ENCODE data around the gene BACH2.
A peak's percentile ranks its signal among the peaks of the same experiment; 100 is the strongest.

The BACH2 gene

DNA sequence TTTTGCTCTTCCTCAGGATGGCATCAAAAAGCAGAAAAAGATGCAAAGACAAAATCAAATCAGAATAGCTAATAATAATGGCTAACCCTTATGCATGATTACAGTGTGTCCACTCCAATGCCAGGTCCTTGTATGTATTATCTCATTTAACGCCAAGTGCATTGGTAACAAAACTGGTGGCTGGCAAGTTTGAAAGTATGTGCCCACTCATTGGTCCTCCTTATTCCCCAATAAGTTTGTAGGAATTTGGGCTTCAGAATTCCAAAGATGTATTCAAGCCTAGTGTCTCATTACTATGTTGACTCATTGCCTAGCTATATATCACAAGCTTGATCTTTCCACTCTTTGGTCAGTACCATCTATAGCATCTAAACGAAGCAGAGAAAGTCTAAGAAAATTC lies 205.8 kb downstream of the BACH2 start:
- FAIRE-seq, result no peak
- TF ChIP-seq POLR2A (IDR thresholded peaks at IDR 0.05; ENCODE audit: low read depth, low read length) (no peak), POLR2AphosphoS5 (IDR thresholded peaks at IDR 0.05; ENCODE audit: low read depth, low read length) (no peak), TAF1 (IDR thresholded peaks at IDR 0.05; ENCODE audit: borderline replicate concordance, low read depth, low read length) (no peak)
- DNase-seq (ENCODE audit: insufficient read length), result no peak

- no peak for TF ChIP-seq POLR2A (IDR thresholded peaks at IDR 0.05; ENCODE audit: low read depth, low read length)
- no peak for TF ChIP-seq POLR2AphosphoS5 (IDR thresholded peaks at IDR 0.05; ENCODE audit: low read depth, low read length)
- no peak for TF ChIP-seq TAF1 (IDR thresholded peaks at IDR 0.05; ENCODE audit: borderline replicate concordance, low read depth, low read length)
- DNase-seq (ENCODE audit: insufficient read length) (no peak), FAIRE-seq (no peak)
Measured at GRCh38 chr6:90088009-90088408, 208.6 kb downstream of the BACH2 start.

DNA sequence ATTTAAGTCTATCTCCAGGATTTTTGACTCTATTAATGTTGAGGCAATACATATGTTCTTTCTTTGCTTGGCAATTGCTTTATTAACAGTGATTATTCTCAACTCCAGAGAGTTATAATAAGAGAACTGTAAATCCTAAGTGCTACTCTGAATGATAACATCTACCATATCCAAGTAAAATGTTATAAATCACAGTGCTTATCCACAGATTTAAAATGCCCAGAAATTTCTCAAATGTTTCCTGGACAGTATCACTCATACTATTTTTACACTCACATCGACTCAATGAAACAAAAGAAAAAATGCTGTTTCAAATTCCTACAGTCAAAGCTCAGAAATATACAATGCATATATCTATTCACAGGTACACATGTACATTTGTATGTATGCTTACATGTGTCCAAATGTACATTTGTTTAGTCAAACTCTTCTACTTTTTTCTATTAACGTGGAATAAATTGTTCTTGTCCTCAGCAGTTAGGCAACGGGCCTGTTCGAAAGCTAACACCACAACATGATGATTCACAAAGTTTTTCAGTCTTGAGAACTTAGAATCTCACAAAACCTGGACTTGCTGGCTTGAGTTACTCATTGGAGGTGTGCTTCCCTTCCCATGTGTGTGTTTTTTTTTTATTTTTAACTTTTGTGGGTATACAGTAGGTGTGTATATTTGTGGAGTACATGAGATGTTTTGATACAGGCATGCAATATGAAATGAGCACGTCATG lies 209.4 kb downstream of the BACH2 start:
- TF ChIP-seq POLR2A (IDR thresholded peaks at IDR 0.05; ENCODE audit: low read depth, low read length), result no peak
- TF ChIP-seq POLR2AphosphoS5 (IDR thresholded peaks at IDR 0.05; ENCODE audit: low read depth, low read length), result no peak
- no peak for TF ChIP-seq TAF1 (IDR thresholded peaks at IDR 0.05; ENCODE audit: borderline replicate concordance, low read depth, low read length)
- DNase-seq (ENCODE audit: insufficient read length) (no peak), FAIRE-seq (peak; percentile 46)

DNA sequence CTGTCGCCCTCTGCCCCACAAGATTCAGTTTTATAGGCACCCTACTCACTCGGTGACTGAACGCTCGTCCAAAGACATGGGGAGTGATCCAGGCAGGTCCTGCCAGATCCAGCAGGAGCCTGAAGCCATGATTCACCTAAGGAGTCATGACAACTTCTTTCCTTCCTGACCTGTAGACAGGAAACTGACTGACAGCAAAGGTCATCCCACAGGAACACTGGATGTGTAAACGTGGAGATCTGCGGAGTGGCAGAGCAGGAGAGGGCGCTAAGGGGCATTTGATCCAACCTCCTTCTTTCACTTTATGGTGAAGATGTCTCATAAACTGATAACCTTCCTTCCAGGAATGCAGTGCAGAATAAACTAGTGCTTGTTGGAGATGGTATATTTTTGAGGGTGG lies 210.1 kb downstream of the BACH2 start:
- TF ChIP-seq POLR2AphosphoS5 (IDR thresholded peaks at IDR 0.05; ENCODE audit: low read depth, low read length), result no peak
- no peak for TF ChIP-seq POLR2A (IDR thresholded peaks at IDR 0.05; ENCODE audit: low read depth, low read length)
- TF ChIP-seq TAF1 (IDR thresholded peaks at IDR 0.05; ENCODE audit: borderline replicate concordance, low read depth, low read length), result no peak
- FAIRE-seq (no peak), DNase-seq (ENCODE audit: insufficient read length) (no peak)

GRCh38 chr6:90083891-90084290 lies 212.8 kb downstream of the BACH2 start:
- no peak for DNase-seq (ENCODE audit: insufficient read length)
- FAIRE-seq, result no peak
- no peak for TF ChIP-seq POLR2AphosphoS5 (IDR thresholded peaks at IDR 0.05; ENCODE audit: low read depth, low read length)

DNA sequence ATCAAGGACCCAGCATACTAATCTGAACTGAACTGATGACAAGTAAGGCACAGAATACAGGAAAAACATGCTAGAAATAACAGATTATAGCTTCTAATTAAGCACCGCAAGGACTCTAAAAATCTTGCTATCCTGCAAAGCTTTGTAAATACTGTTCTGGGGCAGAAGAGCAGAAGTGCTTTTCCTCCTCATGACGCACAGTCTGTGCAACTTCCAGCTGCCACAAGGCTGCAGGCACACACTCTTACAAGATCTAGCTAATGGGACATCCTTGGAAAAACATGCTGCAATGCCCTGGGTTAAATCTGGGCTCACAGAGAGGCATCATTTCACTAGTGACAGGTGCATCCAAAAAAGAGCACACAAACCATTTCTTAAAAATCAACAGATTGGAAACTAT lies 213.8 kb downstream of the BACH2 start:
- FAIRE-seq (no peak), DNase-seq (ENCODE audit: insufficient read length) (no peak)
- no peak for TF ChIP-seq POLR2A (IDR thresholded peaks at IDR 0.05; ENCODE audit: low read depth, low read length)
- TF ChIP-seq POLR2AphosphoS5 (IDR thresholded peaks at IDR 0.05; ENCODE audit: low read depth, low read length), result no peak
- TF ChIP-seq TAF1 (IDR thresholded peaks at IDR 0.05; ENCODE audit: borderline replicate concordance, low read depth, low read length), result no peak

GRCh38 chr6:90080876-90081481 lies 215.7 kb downstream of the BACH2 start:
- no peak for DNase-seq (ENCODE audit: insufficient read length)
- no peak for FAIRE-seq
- TF ChIP-seq POLR2AphosphoS5 (IDR thresholded peaks at IDR 0.05; ENCODE audit: low read depth, low read length), result no peak
- TF ChIP-seq POLR2A (IDR thresholded peaks at IDR 0.05; ENCODE audit: low read depth, low read length), result no peak
- TF ChIP-seq TAF1 (IDR thresholded peaks at IDR 0.05; ENCODE audit: borderline replicate concordance, low read depth, low read length), result no peak

GRCh38 chr6:90079560-90080490 lies 216.8 kb downstream of the BACH2 start:
- DNase-seq (ENCODE audit: insufficient read length) (no peak), FAIRE-seq (no peak)
- TF ChIP-seq POLR2AphosphoS5 (IDR thresholded peaks at IDR 0.05; ENCODE audit: low read depth, low read length), result no peak
- TF ChIP-seq POLR2A (IDR thresholded peaks at IDR 0.05; ENCODE audit: low read depth, low read length), result no peak
- no peak for TF ChIP-seq TAF1 (IDR thresholded peaks at IDR 0.05; ENCODE audit: borderline replicate concordance, low read depth, low read length)

DNA sequence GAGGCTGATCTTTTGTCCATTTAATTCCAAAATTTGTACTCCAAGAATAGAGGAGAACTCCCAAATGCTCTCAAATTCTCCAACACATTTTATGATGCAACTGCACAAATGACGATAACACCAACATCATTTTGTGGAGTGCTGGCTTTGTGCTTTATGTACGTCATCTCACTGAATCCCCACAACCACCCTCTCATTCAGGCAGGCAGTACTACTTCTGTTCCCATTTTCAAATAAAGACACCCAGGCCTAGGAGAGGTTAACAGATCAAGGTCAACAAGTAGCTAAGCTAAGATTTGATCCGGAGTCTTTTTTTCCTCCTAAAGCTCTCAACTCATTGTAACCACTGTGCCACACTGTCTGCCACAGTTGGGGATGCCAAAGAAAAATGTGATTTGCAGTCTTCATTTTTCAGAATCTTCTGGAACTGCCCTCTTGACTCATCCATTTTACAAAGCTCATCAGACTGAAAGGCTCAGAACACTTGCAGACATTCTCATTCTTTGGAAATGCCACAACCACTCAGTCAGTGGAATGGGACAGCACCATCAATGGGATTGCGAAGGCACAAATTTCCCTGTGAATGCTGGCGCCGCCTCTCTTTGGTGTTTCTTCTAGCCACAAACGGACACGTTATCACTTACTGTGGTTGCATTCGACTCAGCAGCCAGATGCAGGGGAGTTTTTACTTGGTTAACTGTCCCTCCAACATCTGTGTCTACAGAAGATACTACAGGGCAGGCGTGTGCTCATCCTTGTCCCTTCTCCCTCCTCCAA lies 217.9 kb downstream of the BACH2 start:
- no peak for FAIRE-seq
- DNase-seq (ENCODE audit: insufficient read length), result no peak
- no peak for TF ChIP-seq TAF1 (IDR thresholded peaks at IDR 0.05; ENCODE audit: borderline replicate concordance, low read depth, low read length)
- TF ChIP-seq POLR2AphosphoS5 (IDR thresholded peaks at IDR 0.05; ENCODE audit: low read depth, low read length), result no peak
- no peak for TF ChIP-seq POLR2A (IDR thresholded peaks at IDR 0.05; ENCODE audit: low read depth, low read length)

DNA sequence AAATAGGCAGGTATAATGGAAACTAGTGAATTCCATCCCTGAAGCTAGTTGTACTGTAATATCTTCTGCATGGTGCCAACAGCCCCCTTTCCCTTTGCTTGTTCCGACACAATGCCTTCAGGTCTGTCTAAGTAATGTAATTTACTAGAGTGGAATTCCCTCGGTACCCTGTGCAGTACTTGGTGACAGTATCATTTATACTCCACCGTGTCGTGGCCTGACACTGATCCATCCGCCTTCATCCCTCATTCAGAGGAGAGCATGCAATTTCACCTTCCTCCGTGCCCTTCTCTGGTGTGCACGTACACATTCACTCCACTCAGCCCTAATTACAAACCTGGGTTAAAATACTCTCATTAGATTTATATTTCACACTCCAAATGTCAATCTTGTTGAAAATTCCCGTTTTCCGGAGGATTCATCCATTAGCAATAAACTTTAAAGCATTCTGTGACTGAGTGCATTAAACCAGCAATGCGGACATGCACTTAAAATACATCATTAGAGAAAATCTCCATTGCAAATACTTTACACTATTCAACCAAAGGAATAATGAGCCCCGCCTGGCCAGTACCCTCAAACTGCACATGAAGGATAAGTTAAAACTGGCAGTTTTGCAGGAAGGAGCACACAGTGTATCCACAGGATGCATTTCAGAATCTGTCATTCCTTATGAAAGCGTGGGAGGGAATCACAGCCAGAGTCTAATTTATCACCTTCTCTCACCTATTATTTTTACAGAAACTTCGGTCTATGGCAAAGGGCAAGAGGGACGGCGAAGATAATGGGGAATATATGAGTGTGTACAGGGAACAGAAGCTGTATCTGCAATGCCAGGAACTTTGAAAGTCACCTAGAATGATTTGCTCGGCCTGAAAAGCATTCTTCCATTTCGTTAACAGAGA lies 219.9 kb downstream of the BACH2 start:
- no peak for TF ChIP-seq POLR2A (IDR thresholded peaks at IDR 0.05; ENCODE audit: low read depth, low read length)
- TF ChIP-seq POLR2AphosphoS5 (IDR thresholded peaks at IDR 0.05; ENCODE audit: low read depth, low read length), result no peak
- TF ChIP-seq TAF1 (IDR thresholded peaks at IDR 0.05; ENCODE audit: borderline replicate concordance, low read depth, low read length), result no peak
- DNase-seq (ENCODE audit: insufficient read length) (no peak), FAIRE-seq (no peak)

Measured in GM12892 (cell line).